T-cell (primary cell): Measurements from ENCODE around the gene SPATA24. TPM values are rescaled to one million over a fixed set of nuclear protein-coding genes. Genes with fewer than 3 reads are reported as not detected.

Experiments used
- ATAC-seq, 4 experiments: fragments of 200-7000 bp in 3 of 4; fragments of 150-1000 bp in 1 of 4; cut with Tn5 transposase; replicated peaks in 1 of 4; 1 replicate in 3 of 4; 2 replicates in 1 of 4; pipeline ENCODE4 v1.10.0; 2021; ENCODE audit warnings: moderate library complexity in 3 of 4, mild to moderate bottlenecking in 2 of 4, moderate number of reproducible peaks in 1 of 4
- CTCF ChIA-PET, 2 donors: fragments of 300-600 bp; sonication (Branson Sonifier 250); formaldehyde crosslinking; loops; one replicate each; lab custom pipeline; 2022; ENCODE audit warnings: antibody characterized with exemption in 2 of 2; lab: Charles Lee
- POLR2A ChIA-PET, 2 donors: fragments of 300-600 bp; sonication (Branson Sonifier 250); formaldehyde crosslinking; loops; one replicate each; lab custom pipeline; 2022; ENCODE audit warnings: antibody characterized with exemption in 2 of 2; lab: Charles Lee
- DNase-seq, 35 experiments: peaks; one replicate each; pipeline versions ENCODE4 v3.0.0 to v3.0.0-alpha.2; 2013 to 2023
- H3K27ac ChIP-seq: one replicate; pipeline ENCODE4 v1.5.1; 2013; ENCODE audit warnings: low read length
- H3K27me3 ChIP-seq, 2 experiments: replicated peaks in 1 of 2; 1 replicate in 1 of 2; 2 replicates in 1 of 2; pipeline versions ENCODE4 v1.6.1 to v1.7.0; 2013; ENCODE audit warnings: low read length in 1 of 2, mixed read lengths in 1 of 2; ENCODE audit not compliant: control insufficient read depth in 2 of 2, insufficient read depth in 2 of 2; ENCODE audit errors: extremely low read depth in 1 of 2
- H3K36me3 ChIP-seq, 2 donors: 1 replicate in 1 of 2; 2 replicates in 1 of 2; pipeline versions ENCODE4 v1.6.1 to v1.7.0; 2013; ENCODE audit warnings: low read length in 1 of 2; ENCODE audit not compliant: control insufficient read depth in 2 of 2, insufficient read depth in 1 of 2; ENCODE audit errors: extremely low read depth in 1 of 2
- H3K4me1 ChIP-seq, 2 experiments: 1 replicate in 1 of 2; 2 replicates in 1 of 2; pipeline versions ENCODE4 v1.6.1 to v1.7.0; 2013; ENCODE audit warnings: low read length in 2 of 2, mixed read lengths in 1 of 2; ENCODE audit not compliant: insufficient read depth in 2 of 2, control insufficient read depth in 1 of 2; ENCODE audit errors: extremely low read depth in 1 of 2
- H3K4me3 ChIP-seq, 2 donors: 1 replicate in 1 of 2; 2 replicates in 1 of 2; pipeline versions ENCODE4 v1.5.1 to v1.7.0; 2013; ENCODE audit warnings: mild to moderate bottlenecking in 2 of 2, low read length in 1 of 2, moderate library complexity in 1 of 2; ENCODE audit not compliant: control insufficient read depth in 1 of 2; ENCODE audit errors: extremely low read depth in 1 of 2
- H3K9me3 ChIP-seq: 2 replicates; pipeline ENCODE4 v1.7.0; 2013
- H3K27ac Mint-ChIP-seq, 2 donors: one replicate each; pipeline ENCODE4 v1.8.0; 2020 to 2021; ENCODE audit warnings: mild to moderate bottlenecking in 2 of 2, mixed read lengths in 2 of 2
- H3K27me3 Mint-ChIP-seq, 2 donors: one replicate each; pipeline ENCODE4 v1.8.0; 2021 to 2022; ENCODE audit warnings: mixed read lengths in 2 of 2
- H3K36me3 Mint-ChIP-seq: one replicate; pipeline ENCODE4 v1.8.0; 2021; ENCODE audit warnings: mixed read lengths
- H3K4me1 Mint-ChIP-seq, 3 donors: one replicate each; pipeline ENCODE4 v1.8.0; 2020 to 2022; ENCODE audit warnings: mixed read lengths in 3 of 3, mild to moderate bottlenecking in 1 of 3
- H3K4me3 Mint-ChIP-seq, 3 donors: one replicate each; pipeline ENCODE4 v1.8.0; 2020 to 2022; ENCODE audit warnings: mild to moderate bottlenecking in 3 of 3, mixed read lengths in 3 of 3, moderate library complexity in 3 of 3
- H3K9me3 Mint-ChIP-seq, 3 donors: one replicate each; pipeline ENCODE4 v1.8.0; 2020 to 2022; ENCODE audit warnings: mixed read lengths in 3 of 3
- WGBS: methylation state at CpG from one replicate; pipeline ENCODE4 v1.1.5; 2013; ENCODE audit warnings: missing lambda C conversion rate; ENCODE audit not compliant: insufficient coverage; 5-methylcytosine and 5-hydroxymethylcytosine counted together
- total RNA-seq, 35 experiments: library from RNA in 6 of 35; stranded (reverse) in 6 of 35; fragments of 120-200 nt in 1 of 35; gene quantifications; one replicate each; pipeline versions ENCODE4 v1.2.1 to v1.2.4 and lab custom pipeline; 2013 to 2026

The SPATA24 gene
- total RNA-seq, 5 donors from 2014 or later (not counting 1 experiment from before 2014, with no cell fraction given): 3.6 to 9.0 (median 4.8) TPM

- CTCF ChIA-PET: no interaction called here
- Histone ChIP-seq H3K4me1 (peaks cover 0 to 8% of the 10 kb centered on the region in 2 experiments), H3K27me3 (no peaks in the 10 kb centered on the region), H3K9me3 (no peaks in the 10 kb centered on the region), H3K36me3 (peaks cover 7 to 9% of the 10 kb centered on the region in 2 donors), H3K4me3 (no peak overlapping the region), H3K27ac (no peak overlapping the region)
- DNase-seq: no peak
- POLR2A ChIA-PET: no interaction called here
- H3K36me3 Mint-ChIP-seq: peaks cover 4% of the 10 kb centered on the region
- H3K9me3 Mint-ChIP-seq: no peaks in the 10 kb centered on the region
- H3K27ac Mint-ChIP-seq: no peak overlapping the region
- no peak overlapping the region for H3K4me3 Mint-ChIP-seq
- no peak for ATAC-seq
- no peaks in the 10 kb centered on the region for H3K27me3 Mint-ChIP-seq
- peaks cover 10 to 16% (median 12%) of the 10 kb centered on the region in 3 donors for H3K4me1 Mint-ChIP-seq
- no CpG with 5 or more reads among the region's 1 CpG for WGBS
Observed at GRCh38 chr5:139431706-139432105, 27.8 kb upstream of the SPATA24 start.

DNA sequence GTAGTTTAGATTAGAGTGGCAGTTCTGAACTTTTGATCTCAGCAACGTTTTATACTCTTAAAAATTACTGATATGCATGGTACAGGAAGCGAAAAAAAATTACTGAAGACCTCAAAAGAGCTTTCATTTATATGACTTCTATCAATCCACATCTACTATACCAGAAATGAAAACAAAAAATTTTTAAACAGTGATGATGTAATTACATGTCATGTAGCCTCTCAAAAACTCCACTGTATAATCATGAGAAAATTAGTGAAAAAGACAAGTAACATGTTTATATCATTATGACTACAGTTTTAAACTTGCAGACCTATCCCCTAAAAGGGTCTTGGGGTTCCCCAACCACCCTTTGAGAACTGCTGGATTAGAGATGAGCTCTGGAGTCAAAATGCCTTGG is 26.1 kb upstream of the SPATA24 start:
- WGBS: no CpG with 5 or more reads among the region's 2 CpGs
- ATAC-seq: peak; percentile 19 to 93 (median 48)
- ChIA-PET CTCF (interaction anchor here (0.6 to 2.2 kb wide), 5 partner anchors 9 to 150 kb away, joined by 3 to 16 read pairs (median 6); partner anchors contain the start of gene DNAJC18 (in 1 of the 2)), POLR2A (interaction anchor here (0.5 to 1.0 kb wide), 6 partner anchors 9 to 1112 kb away, joined by 3 to 6 read pairs (median 4); partner anchors contain the start of gene DNAJC18 (in 2 of the 2))
- H3K27me3 ChIP-seq: no peaks in the 10 kb centered on the region
- no peaks in the 10 kb centered on the region for H3K9me3 Mint-ChIP-seq
- peaks cover 0 to 8% of the 10 kb centered on the region in 2 experiments for H3K4me1 ChIP-seq
- peaks cover 9 to 10% of the 10 kb centered on the region in 2 donors for H3K36me3 ChIP-seq
- peaks cover 10 to 16% (median 12%) of the 10 kb centered on the region in 3 donors for H3K4me1 Mint-ChIP-seq
- no peak overlapping the region for H3K4me3 Mint-ChIP-seq
- H3K4me3 ChIP-seq: no peak overlapping the region
- H3K36me3 Mint-ChIP-seq: peaks cover 14% of the 10 kb centered on the region
- H3K27ac ChIP-seq: no peak overlapping the region
- H3K27me3 Mint-ChIP-seq: no peaks in the 10 kb centered on the region
- peak overlapping the region; percentile 37 to 86 for H3K27ac Mint-ChIP-seq
- H3K9me3 ChIP-seq: no peaks in the 10 kb centered on the region
- no peak for DNase-seq

DNA sequence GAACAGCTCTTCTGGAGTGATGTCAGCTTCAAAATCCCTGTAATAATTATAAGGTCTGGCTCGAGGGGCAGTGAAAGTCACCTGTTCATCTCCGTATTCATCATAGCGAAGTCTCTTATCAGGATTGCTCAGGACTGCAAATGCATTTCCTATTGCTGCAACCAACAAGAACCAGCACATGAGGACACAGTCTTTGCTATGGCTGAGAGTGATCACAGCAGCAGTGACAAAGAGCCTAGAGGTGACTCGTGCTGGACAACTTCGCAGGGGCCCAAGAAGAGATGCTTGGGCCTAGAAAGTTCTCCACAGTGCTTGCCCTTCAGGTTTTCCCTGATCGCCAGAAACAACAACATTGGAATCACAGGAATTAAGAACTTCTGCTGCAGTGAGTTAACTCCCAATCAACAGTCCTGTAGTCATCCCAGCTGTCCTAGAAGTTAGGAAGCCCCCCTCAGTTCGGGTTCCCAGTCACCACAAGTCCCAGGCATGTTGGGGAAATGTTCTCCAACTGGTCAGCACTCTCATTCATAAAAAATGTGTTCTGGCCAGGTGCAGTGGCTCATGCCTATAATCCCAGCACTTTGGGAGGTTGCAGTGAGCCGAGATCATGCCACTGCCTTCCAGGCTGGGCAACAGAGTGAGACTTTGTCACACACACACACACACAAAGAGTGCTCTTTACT is 22.5 kb upstream of the SPATA24 start:
- H3K36me3 ChIP-seq: peaks cover 0 to 3% of the 10 kb centered on the region in 2 donors
- H3K9me3 ChIP-seq: no peaks in the 10 kb centered on the region
- ChIA-PET POLR2A (interaction anchor here in 1 of 2 donors (0.5 kb wide), 1 partner anchor 84 kb away, joined by 3 read pairs; no protein-coding TSS in a partner anchor), CTCF (interaction anchor here (0.6 to 1.3 kb wide), 4 partner anchors 12 to 91 kb away, joined by 3 to 7 read pairs (median 6); no protein-coding TSS in a partner anchor)
- H3K4me3 ChIP-seq: no peak overlapping the region
- Mint-ChIP-seq H3K9me3 (no peaks in the 10 kb centered on the region), H3K4me1 (peaks cover 15 to 21% (median 16%) of the 10 kb centered on the region in 3 donors), H3K4me3 (no peak overlapping the region), H3K36me3 (peaks cover 26% of the 10 kb centered on the region), H3K27me3 (no peaks in the 10 kb centered on the region), H3K27ac (no peak overlapping the region)
- WGBS: 95% methylated on average over 6 of the region's 8 CpGs
- peaks cover 0 to 8% of the 10 kb centered on the region in 2 experiments for H3K4me1 ChIP-seq
- DNase-seq (no peak), ATAC-seq (no peak)
- no peak overlapping the region for H3K27ac ChIP-seq
- no peaks in the 10 kb centered on the region for H3K27me3 ChIP-seq

GRCh38 chr5:139425497-139425896 is 21.6 kb upstream of the SPATA24 start:
- H3K4me3 ChIP-seq: no peak overlapping the region
- DNase-seq (no peak), ATAC-seq (no peak)
- no peak overlapping the region for H3K27ac ChIP-seq
- no peaks in the 10 kb centered on the region for H3K9me3 Mint-ChIP-seq
- H3K36me3 Mint-ChIP-seq: peaks cover 26% of the 10 kb centered on the region
- no peaks in the 10 kb centered on the region for H3K27me3 Mint-ChIP-seq
- H3K4me3 Mint-ChIP-seq: no peak overlapping the region
- CTCF ChIA-PET: interaction anchor here (0.6 to 3.7 kb wide), 5 partner anchors 11 to 92 kb away, joined by 3 to 71 read pairs (median 5); no protein-coding TSS in a partner anchor
- H3K4me1 ChIP-seq: peaks cover 0 to 8% of the 10 kb centered on the region in 2 experiments
- H3K4me1 Mint-ChIP-seq: peaks cover 12 to 17% (median 13%) of the 10 kb centered on the region in 3 donors
- no peaks in the 10 kb centered on the region for H3K27me3 ChIP-seq
- no peak overlapping the region for H3K27ac Mint-ChIP-seq
- H3K36me3 ChIP-seq: peaks cover 0 to 3% of the 10 kb centered on the region in 2 donors
- POLR2A ChIA-PET: no interaction called here
- no peaks in the 10 kb centered on the region for H3K9me3 ChIP-seq
- 100% methylated on average over 2 of the region's 5 CpGs for WGBS

- no CpG with 5 or more reads among the region's 5 CpGs for WGBS
- Mint-ChIP-seq H3K27me3 (no peaks in the 10 kb centered on the region), H3K9me3 (no peaks in the 10 kb centered on the region), H3K4me1 (peaks cover 4 to 7% (median 5%) of the 10 kb centered on the region in 3 donors), H3K36me3 (peaks cover 39% of the 10 kb centered on the region), H3K4me3 (no peak overlapping the region), H3K27ac (peak overlapping the region in 1 of 2 donors; percentile 51)
- Histone ChIP-seq H3K4me1 (no peaks in the 10 kb centered on the region), H3K9me3 (no peaks in the 10 kb centered on the region), H3K27me3 (no peaks in the 10 kb centered on the region), H3K4me3 (no peak overlapping the region), H3K36me3 (peaks cover 0 to 17% of the 10 kb centered on the region in 2 donors), H3K27ac (no peak overlapping the region)
- peak; percentile 92 to 98 (median 94) for ATAC-seq
- ChIA-PET CTCF (interaction anchor here (0.5 to 3.7 kb wide), 23 partner anchors 8 to 268 kb away, joined by 3 to 71 read pairs (median 4); partner anchors contain the start of genes DNAJC18 (in 1 of the 2) and STING1 (in 1 of the 2)), POLR2A (interaction anchor here (0.5 to 1.0 kb wide), 5 partner anchors 14 to 139 kb away, joined by 3 to 4 read pairs (median 3); partner anchors contain the start of gene STING1 (in 1 of the 2))
- DNase-seq: peak in 31 of 35 experiments; percentile 11 to 86 (median 49)
Observed at GRCh38 chr5:139422307-139422893, 18.5 kb upstream of the SPATA24 start.
